AG04450 (cell line): Measurements from ENCODE around the gene UPK3A. TPM values are rescaled to one million over a fixed set of nuclear protein-coding genes. Genes with fewer than 3 reads are reported as not detected.

Experiments used
- CTCF ChIA-PET: fragments of 300-600, 350-600 bp; formaldehyde crosslinking; extraction: SDS; loops from one replicate; lab custom pipeline; 2022; ENCODE audit warnings: antibody characterized with exemption, inconsistent platforms; lab: Charles Lee
- POLR2A ChIA-PET: fragments of 350-600 bp; formaldehyde crosslinking; extraction: SDS; loops from one replicate; lab custom pipeline; 2021; ENCODE audit warnings: antibody characterized with exemption, inconsistent platforms; lab: Yijun Ruan, JAX
- DNase-seq: peaks from one replicate; pipeline ENCODE4 v3.0.0-alpha.2; 2011; ENCODE audit warnings: low read depth, low spot score
- H3K27ac ChIP-seq: one replicate; pipeline ENCODE4 v1.5.1; 2012; ENCODE audit warnings: low read depth, low read length, control low read depth
- H3K27me3 ChIP-seq: one replicate; pipeline ENCODE4 v1.6.0; 2012; ENCODE audit warnings: low read length; ENCODE audit not compliant: control insufficient read depth, insufficient read depth
- H3K4me3 ChIP-seq: 2 replicates; pipeline ENCODE4 v1.5.1; 2011; ENCODE audit warnings: mild to moderate bottlenecking, low read depth, low read length, control low read depth
- H3K9me3 ChIP-seq: 2 replicates; pipeline ENCODE4 v1.5.1; 2012; ENCODE audit warnings: low read length; ENCODE audit not compliant: control insufficient read depth, insufficient read depth
- polyA plus RNA-seq: library from polyadenylated mRNA; depleted of rRNA; stranded (reverse); fragments of >200 nt; gene quantifications from 2 replicates; pipeline ENCODE4 v1.2.3, GENCODE V29; 2011
- TF ChIP-seq, protein P1 (sequence below): IDR thresholded peaks from 2 replicates; pipeline ENCODE4 v1.5.1; 2011; ENCODE audit warnings: low read depth, low read length, control low read depth, inconsistent platforms

The UPK3A gene
- polyA plus RNA-seq, 1 experiment: not detected

DNA sequence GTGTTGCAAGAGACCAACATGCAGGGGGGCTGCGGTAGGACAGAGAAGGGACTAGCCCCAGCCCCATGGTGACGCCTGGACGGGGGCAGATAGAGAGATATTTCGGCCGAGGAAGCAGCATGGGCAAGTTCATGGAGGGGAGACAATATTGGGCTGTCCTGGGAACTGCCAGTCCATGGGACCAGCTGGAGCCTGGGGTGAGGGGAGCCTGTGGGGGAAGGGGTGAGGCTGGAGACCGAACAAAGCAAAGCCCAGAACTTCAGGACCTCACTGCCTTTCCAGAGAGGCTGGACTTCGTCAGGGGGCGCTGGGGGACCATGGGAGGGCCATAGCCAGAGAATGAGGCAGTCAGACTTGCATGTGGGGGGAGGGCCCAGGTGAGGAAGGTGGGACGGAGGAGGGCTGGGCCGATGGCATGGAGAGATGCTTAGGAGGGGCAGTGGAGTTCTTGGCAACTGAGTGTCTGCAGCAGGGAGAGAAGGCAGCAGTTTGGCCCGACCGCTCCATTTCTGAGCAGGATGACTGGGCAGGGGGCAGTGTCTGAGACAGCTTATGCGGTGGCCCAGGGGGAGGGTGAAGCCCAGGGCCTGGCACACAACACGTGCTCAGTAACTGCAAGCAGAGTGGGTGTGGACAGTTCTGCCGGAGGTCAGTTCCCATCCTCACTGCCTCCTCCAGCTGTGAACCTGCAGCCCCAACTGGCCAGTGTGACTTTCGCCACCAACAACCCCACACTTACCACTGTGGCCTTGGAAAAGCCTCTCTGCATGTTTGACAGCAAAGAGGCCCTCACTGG is 712 bp downstream of the UPK3A start:
- H3K9me3 ChIP-seq: no peaks in the 10 kb centered on the region; the same call in 1 of the 2 replicates
- H3K4me3 ChIP-seq: no peak overlapping the region
- POLR2A ChIA-PET: no interaction called here
- peaks cover 32% of the 10 kb centered on the region for H3K27me3 ChIP-seq
- TF ChIP-seq, protein P1, sequence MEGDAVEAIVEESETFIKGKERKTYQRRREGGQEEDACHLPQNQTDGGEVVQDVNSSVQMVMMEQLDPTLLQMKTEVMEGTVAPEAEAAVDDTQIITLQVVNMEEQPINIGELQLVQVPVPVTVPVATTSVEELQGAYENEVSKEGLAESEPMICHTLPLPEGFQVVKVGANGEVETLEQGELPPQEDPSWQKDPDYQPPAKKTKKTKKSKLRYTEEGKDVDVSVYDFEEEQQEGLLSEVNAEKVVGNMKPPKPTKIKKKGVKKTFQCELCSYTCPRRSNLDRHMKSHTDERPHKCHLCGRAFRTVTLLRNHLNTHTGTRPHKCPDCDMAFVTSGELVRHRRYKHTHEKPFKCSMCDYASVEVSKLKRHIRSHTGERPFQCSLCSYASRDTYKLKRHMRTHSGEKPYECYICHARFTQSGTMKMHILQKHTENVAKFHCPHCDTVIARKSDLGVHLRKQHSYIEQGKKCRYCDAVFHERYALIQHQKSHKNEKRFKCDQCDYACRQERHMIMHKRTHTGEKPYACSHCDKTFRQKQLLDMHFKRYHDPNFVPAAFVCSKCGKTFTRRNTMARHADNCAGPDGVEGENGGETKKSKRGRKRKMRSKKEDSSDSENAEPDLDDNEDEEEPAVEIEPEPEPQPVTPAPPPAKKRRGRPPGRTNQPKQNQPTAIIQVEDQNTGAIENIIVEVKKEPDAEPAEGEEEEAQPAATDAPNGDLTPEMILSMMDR: no peak
- CTCF ChIA-PET: no interaction called here
- no peak overlapping the region for H3K27ac ChIP-seq
- DNase-seq: no peak

DNA sequence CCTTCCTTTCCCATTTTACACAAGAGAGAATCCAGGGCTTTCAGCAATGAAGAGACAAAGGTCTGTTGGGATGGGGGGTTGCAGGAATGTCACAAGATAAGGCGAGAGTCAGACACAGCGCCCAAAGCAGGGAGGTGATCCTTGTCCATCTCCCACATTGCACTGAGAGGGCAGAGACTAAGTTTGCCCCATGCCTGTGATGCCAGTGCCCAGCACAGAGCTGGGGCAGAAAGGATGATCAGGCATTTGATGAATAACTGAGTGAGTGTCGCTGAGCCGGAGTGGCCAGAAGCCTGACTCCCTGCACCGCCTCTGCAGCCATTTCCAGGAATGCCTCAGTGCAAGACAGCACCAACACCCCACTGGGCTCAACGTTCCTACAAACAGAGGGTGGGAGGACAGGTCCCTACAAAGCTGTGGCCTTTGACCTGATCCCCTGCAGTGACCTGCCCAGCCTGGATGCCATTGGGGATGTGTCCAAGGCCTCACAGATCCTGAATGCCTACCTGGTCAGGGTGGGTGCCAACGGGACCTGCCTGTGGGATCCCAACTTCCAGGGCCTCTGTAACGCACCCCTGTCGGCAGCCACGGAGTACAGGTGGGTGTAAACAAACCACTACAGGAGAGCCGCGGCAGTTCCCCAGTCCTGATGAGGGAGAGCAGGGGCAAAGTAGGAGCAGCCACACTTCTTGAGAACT is 2.3 kb downstream of the UPK3A start:
- CTCF ChIA-PET: no interaction called here
- Histone ChIP-seq H3K9me3 (no peaks in the 10 kb centered on the region; the same call in 1 of the 2 replicates), H3K4me3 (no peak overlapping the region), H3K27ac (no peak overlapping the region), H3K27me3 (peaks cover 32% of the 10 kb centered on the region)
- POLR2A ChIA-PET: no interaction called here
- TF ChIP-seq, protein P1: no peak
- no peak for DNase-seq

DNA sequence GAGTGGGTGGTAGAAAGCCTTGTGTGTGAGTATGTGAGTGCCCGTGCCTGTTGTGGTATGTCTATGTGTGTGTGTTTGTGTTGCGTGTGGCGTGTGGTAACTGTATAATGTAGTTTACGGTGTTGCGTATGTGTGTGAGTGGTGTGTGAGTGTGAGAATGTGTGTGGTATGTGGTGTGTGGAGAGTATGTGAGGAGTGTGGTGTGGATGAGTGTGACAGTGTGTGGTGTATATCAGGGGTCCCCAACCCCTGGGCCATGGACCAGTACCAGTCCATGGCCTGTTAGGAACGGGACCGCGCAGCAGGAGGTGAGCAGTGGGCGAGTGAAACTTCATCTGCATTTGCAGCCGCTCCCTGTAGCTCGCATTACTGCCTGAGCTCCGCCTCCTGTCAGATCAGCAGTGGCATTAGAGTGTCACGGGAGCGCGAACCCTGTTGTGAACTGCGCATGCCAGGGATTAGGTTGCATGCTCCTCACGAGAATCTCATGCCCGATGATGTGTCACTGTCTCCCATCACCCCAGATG is 5.7 kb downstream of the UPK3A start:
- H3K27me3 ChIP-seq: peaks cover 22% of the 10 kb centered on the region
- peak; percentile 39 for DNase-seq
- ChIA-PET CTCF (no interaction called here), POLR2A (interaction anchor here (0.6 kb wide), 1 partner anchor 9 kb away, joined by 3 read pairs; no protein-coding TSS in a partner anchor)
- TF ChIP-seq, protein P1: no peak
- H3K9me3 ChIP-seq: no peaks in the 10 kb centered on the region; the same call in 1 of the 2 replicates
- no peak overlapping the region for H3K4me3 ChIP-seq
- no peak overlapping the region for H3K27ac ChIP-seq

DNA sequence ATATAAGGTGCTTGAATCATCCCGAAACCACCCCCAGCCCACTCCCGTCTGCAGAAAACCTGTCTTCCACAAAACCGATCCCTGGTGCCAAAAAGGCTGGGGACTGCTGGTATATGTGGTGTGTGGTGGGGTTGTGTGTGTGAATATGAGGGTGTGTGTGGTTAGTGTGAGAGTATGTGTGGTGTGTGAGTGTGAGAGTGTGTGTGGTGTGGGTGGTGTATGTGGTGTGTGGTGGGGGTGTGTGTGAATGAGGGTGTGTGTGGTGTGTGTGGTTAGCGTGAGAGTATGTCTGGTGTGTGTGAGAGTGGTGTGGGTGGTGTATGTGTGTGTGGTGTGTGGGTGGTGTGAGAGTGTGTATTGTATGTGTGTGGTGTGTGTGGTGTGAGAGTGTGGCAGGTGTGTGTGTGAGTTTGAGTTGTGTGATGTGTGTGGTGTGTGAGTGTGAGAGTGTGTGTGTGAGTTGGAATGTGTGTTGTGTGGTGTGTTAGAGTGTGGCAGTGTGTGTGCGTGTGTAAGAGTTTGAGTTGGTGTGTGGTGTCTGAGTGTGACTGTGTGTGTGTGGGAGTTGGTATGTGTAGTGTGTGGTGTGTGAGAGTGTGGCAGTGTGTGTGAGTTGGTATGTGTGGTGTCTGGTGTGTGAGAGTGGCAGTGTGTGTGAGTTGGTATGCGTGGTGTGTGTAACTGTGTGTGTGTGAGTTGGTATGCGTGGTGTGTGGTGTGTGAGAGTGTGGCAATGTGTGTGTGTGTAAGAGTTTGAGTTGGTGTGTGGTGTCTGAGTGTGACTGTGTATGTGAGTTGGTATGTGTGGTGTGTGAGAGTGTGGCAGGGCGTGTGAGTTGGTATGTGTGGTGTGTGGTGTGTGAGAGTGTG is 6.5 kb downstream of the UPK3A start:
- no peak for DNase-seq
- H3K27me3 ChIP-seq: peaks cover 14% of the 10 kb centered on the region
- TF ChIP-seq, protein P1: no peak
- H3K27ac ChIP-seq: no peak overlapping the region
- ChIA-PET CTCF (no interaction called here), POLR2A (interaction anchor here (0.6 kb wide), 1 partner anchor 8 kb away, joined by 3 read pairs; no protein-coding TSS in a partner anchor)
- no peaks in the 10 kb centered on the region; the same call in 1 of the 2 replicates for H3K9me3 ChIP-seq
- H3K4me3 ChIP-seq: no peak overlapping the region
